ENCODE data around the gene DPY19L2. TPM values are rescaled to one million over a fixed set of nuclear protein-coding genes. Genes with fewer than 3 reads are reported as not detected.
"Not testable (repeated sequence)": the region's sequence is repeated elsewhere in the genome, so short reads cannot be mapped to it uniquely, and the experiment has no call there.

DPY19L2 gene
- total RNA-seq, result 41.3 TPM
- long read RNA-seq, full-length matches to known transcripts, result 3 of 37 reads
- long read RNA-seq, partial matches to known transcripts, result 10 of 37 reads
- long read RNA-seq, other reads (novel, unspliced or antisense), result 24 of 37 reads

- peak; percentile 97 for ATAC-seq (ENCODE audit: poor library complexity)
- peak; percentile 87 for DNase-seq
- intact Hi-C loops (cut with DNase I), result no loop called here
Measured at GRCh38 chr12:63668028-63668799, at the start of gene DPY19L2. Gene DPY19L2 (minus strand): TSS chr12:63668493. CDS start chr12:63668393, 100 bp downstream.

DNA sequence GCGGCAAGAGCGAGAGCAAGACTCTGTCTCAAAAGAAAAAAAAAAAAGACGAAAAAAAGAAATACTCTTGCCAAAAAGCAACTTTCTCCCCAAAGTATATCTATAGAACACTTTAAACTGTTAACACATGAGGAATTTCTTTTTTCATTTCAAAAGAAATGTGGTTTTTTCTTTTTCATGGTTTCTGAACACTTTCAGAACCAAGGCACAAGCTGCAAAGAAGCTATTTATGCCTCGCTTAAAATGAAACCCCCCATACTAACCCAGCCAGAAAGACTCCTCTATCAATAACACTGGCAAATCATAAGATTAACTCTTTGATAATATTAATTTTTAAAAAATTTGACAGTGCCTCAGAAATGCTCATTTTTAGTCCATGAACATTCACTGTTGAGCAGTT lies 48.6 kb upstream of the DPY19L2 start:
- DNase-seq; intact Hi-C loops (cut with DNase I); ATAC-seq (ENCODE audit: poor library complexity): not testable (repeated sequence)

DNA sequence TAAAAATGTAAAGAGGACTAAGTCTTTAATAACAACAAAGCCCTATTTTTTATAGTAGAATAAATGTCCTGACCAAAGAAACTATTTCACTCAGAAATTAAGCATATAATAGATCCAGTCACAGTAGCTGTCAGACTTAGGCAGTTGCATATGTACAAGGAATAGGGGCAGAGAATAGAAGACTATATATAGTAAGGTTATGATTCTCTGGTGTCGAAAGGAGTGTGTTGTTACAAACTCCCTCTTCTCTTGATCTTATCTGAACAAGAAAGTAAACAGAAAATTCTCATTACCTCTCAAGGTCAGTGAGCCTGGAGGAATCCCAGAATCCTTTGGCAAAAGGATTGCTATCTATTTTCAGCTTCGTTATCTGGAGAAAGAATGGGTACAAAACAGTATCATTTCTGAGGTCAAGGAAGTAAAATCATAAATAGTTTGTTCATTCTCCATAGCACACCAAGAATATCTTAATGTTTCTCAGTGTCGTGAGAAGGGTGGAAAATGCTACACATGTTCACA lies 46.9 kb upstream of the DPY19L2 start:
- ATAC-seq (ENCODE audit: poor library complexity), result peak; percentile 31
- intact Hi-C loops (cut with DNase I), result not testable (repeated sequence)

DNA sequence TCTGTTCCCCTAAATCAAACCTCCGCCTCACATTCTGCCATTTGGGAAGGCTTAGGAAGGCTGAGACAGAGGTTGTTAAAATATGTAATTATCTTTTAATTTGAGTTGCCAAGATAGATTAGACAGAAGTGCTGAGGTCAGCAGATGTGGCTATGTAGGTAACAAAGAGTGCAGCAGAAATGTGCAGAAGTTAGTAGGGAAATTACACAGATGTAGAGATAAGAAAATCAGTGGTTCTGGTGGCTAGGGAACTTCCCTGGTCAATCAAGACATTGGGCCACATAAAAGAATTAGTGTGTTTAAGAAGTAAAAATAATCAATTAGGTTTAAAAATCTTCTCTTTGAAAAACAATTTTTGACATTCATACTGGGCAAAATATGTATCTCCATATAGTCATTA lies 46.1 kb upstream of the DPY19L2 start:
- ATAC-seq (ENCODE audit: poor library complexity); intact Hi-C loops (cut with DNase I); DNase-seq: not testable (repeated sequence)

More for the DNA sequence above, 46.9 kb upstream of the DPY19L2 start:
- DNase-seq, result not testable (repeated sequence)

- intact Hi-C loops (cut with DNase I); DNase-seq; ATAC-seq (ENCODE audit: poor library complexity): not testable (repeated sequence)
Measured at GRCh38 chr12:63713681-63714075, 45.4 kb upstream of the DPY19L2 start.

DNA sequence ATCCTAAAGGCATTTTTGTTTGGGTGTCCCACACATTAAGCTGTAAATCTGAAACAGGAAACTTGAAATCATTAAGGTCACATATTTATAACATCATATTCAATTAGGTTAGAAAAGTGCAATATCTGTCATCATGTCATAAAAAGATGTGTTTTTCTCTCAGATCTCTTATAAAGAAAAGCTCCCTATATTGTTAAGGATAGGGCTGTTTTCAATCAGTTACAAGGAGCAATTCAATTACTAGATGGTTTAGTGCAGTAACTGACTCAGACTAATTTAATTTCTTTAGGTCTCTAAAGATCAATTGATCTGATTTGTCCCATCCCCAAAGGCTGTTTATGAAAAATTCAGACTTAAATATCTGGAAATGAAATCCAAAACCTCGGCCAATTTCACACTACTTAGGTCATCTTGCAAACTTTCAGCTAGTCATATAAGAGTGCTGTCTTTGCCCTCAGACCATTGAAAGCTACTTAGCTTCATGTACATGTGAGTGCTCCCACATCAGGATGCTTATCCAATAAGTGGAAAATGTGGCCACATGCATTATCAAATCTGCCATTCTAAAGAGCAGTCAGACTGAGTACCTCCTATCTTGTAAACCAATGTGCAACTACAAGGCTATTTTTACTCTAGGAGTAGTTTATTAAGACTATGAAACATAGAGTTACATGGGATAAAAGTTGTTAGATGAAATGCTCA lies 44.8 kb upstream of the DPY19L2 start:
- ATAC-seq (ENCODE audit: poor library complexity), result peak; percentile 56
- intact Hi-C loops (cut with DNase I); DNase-seq: not testable (repeated sequence)

DNA sequence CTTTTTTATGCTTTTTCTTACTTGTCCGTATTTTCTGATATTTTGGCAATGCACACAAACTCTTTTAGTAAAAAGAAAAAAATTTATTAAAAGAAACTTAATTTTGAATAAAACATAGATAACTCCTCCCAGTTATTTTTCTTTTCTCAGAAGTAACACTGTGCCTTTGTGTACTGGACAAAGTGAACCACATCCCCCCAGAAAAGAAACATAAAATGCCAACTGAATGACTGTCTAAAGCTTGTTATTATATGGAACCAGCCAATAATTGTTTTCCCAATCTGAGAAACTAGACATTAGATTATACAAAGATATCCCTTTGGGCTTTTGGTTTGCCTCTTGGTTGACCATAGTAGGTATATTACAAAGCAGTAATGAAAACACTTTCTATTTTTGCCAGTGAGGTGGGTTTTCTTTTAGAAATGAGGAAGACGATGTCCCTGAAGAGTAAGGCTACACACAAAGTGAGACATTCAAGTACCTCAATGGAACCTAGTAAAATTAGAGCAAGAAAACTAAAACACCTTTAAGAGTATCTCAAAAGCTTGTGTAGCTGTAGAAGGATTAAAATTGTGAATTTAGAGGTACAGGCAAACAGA lies 44.2 kb upstream of the DPY19L2 start:
- intact Hi-C loops (cut with DNase I); DNase-seq; ATAC-seq (ENCODE audit: poor library complexity): not testable (repeated sequence)

DNA sequence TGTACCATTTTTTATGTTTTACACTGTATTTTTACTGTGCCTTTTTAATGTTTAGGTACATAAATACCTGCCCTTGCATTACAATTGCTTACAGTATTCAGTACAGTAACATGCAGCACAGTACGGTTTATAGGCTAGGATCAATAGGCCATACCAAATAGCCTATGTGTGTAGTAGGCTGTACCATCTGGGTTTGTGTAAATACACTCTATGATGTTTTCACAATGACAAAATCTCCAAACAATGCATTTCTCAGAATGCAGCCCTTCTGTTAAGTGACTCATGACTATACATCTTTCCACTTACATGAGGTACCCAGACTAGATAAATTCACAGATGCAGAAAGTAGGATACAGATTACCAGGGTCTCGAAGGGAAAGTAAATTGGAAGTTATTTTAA lies 43.0 kb upstream of the DPY19L2 start:
- intact Hi-C loops (cut with DNase I); DNase-seq; ATAC-seq (ENCODE audit: poor library complexity): not testable (repeated sequence)

- no peak for ATAC-seq (ENCODE audit: poor library complexity)
- DNase-seq, result no peak
- intact Hi-C loops (cut with DNase I), result no loop called here
Measured at GRCh38 chr12:63706336-63706735, 38.0 kb upstream of the DPY19L2 start.

- DNase-seq; ATAC-seq (ENCODE audit: poor library complexity); intact Hi-C loops (cut with DNase I): not testable (repeated sequence)
Measured at GRCh38 chr12:63699678-63700382, 31.5 kb upstream of the DPY19L2 start.

- intact Hi-C loops (cut with DNase I); DNase-seq; ATAC-seq (ENCODE audit: poor library complexity): not testable (repeated sequence)
Measured at GRCh38 chr12:63699011-63699410, 30.7 kb upstream of the DPY19L2 start.

DNA sequence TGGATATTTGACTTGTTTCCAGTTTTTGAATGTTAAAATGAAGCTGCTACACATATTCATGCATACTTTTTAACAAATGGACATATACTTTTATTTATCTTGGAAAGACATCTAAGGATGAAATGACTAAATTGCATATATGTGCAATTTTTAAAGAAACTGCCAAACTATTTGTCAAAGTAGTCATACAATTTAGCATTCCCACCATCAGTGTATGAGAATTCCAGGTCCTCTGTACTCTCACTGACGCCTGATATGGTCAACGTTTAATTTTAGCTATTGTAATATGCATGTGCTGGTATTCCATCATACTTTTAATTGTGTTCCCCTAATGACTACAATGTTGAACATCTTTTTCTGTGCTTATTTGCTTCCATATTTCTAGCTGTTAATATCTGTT lies 22.5 kb upstream of the DPY19L2 start:
- intact Hi-C loops (cut with DNase I); ATAC-seq (ENCODE audit: poor library complexity); DNase-seq: not testable (repeated sequence)

- intact Hi-C loops (cut with DNase I); DNase-seq; ATAC-seq (ENCODE audit: poor library complexity): not testable (repeated sequence)
Measured at GRCh38 chr12:63689141-63689540, 20.8 kb upstream of the DPY19L2 start.

GRCh38 chr12:63686623-63687022 lies 18.3 kb upstream of the DPY19L2 start:
- ATAC-seq (ENCODE audit: poor library complexity); intact Hi-C loops (cut with DNase I); DNase-seq: not testable (repeated sequence)

DNA sequence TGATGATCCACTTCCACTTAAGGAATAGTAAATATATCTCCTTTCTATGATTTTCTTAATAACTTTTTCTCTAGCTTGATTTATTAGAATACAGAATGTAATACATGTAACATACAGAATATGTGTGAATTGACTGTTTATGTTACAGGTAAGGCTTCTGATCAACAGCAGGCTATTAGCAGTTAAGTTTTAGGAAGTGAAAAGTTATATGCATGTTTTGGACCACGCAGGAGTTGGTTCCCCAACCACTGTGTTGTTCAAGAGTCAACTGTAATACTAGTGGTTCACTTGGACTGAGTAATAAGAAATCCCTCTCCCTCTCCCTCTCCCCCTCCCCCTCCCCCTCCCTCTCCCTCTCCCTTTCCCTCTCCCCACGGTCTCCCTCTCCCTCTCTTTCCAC lies 17.5 kb upstream of the DPY19L2 start:
- intact Hi-C loops (cut with DNase I), result not testable (repeated sequence)

DNA sequence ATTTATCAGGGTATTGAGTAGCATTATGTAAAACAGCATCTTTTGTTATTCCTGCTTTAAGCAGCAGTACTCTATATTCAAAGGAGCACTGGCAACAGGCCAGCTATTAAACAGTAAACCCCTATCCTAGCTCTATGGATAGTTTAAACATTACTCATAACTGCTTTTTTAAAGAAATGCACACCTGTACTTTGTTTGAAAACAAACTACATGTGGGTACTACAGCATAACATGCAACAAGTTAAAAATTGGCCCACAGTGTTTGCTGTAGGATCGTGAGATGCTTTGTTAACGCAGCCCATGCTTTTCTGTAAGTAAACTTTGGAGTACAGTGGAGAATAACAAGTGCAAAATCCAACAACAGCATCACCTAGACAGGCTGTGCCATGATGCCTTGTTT lies 14.3 kb upstream of the DPY19L2 start:
- ATAC-seq (ENCODE audit: poor library complexity); intact Hi-C loops (cut with DNase I): not testable (repeated sequence)

More for the DNA sequence above, 17.5 kb upstream of the DPY19L2 start:
- DNase-seq; ATAC-seq (ENCODE audit: poor library complexity): not testable (repeated sequence)

GRCh38 chr12:63680758-63681157 lies 12.5 kb upstream of the DPY19L2 start:
- ATAC-seq (ENCODE audit: poor library complexity); intact Hi-C loops (cut with DNase I): not testable (repeated sequence)

More for the DNA sequence above, 14.3 kb upstream of the DPY19L2 start:
- DNase-seq, result not testable (repeated sequence)

DNA sequence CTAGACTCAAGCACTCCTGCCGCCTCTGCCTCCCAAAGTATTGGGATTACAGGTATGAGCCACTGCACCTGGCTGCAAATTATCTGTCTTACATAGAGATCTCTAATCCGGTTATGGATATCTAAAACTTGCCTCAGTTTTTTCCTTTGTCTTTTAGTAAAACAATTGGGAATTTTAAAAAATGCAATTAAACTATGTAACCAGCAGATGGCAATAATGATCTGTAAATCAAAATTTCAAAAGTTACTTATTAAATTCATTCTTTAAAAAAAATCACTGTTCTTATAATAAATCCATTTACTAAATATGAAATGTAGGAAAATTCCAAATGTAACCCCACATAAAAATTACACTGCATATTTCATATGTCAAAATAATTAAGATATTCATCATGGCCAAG lies 4.3 kb upstream of the DPY19L2 start:
- intact Hi-C loops (cut with DNase I); DNase-seq; ATAC-seq (ENCODE audit: poor library complexity): not testable (repeated sequence)

More at GRCh38 chr12:63680758-63681157, 12.5 kb upstream of the DPY19L2 start:
- not testable (repeated sequence) for DNase-seq

All from Right ventricle myocardium superior (tissue), 1 donor.